ENCODE measurements around the gene PTPMT1.
"Not testable (repeated sequence)": the region's sequence is repeated elsewhere in the genome, so short reads cannot be mapped to it uniquely, and the experiment has no call there.

PTPMT1 gene

DNA sequence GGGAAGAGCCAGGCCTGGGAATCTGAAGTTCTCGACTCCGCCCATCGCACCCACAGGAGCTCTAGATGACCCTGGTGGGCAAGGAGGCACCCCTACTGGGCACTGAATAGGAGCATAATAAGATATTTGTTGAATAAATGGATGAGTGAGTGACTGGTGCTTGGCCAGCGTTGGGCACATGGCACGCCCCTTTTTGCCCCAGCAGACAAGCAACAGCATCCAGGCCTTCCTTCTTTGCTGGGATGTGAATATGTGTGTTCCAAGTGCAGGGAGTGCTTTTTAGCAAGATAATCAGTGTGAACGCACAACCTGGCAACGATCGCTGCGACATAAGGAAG lies 12.0 kb upstream of the PTPMT1 start:
- TF ChIP-seq, protein P1, sequence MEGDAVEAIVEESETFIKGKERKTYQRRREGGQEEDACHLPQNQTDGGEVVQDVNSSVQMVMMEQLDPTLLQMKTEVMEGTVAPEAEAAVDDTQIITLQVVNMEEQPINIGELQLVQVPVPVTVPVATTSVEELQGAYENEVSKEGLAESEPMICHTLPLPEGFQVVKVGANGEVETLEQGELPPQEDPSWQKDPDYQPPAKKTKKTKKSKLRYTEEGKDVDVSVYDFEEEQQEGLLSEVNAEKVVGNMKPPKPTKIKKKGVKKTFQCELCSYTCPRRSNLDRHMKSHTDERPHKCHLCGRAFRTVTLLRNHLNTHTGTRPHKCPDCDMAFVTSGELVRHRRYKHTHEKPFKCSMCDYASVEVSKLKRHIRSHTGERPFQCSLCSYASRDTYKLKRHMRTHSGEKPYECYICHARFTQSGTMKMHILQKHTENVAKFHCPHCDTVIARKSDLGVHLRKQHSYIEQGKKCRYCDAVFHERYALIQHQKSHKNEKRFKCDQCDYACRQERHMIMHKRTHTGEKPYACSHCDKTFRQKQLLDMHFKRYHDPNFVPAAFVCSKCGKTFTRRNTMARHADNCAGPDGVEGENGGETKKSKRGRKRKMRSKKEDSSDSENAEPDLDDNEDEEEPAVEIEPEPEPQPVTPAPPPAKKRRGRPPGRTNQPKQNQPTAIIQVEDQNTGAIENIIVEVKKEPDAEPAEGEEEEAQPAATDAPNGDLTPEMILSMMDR (IDR thresholded peaks at IDR 0.05; ENCODE audit: low read depth, low read length, poor library complexity, severe bottlenecking): peak; percentile 13
- TF ChIP-seq EZH2phosphoT487 (IDR thresholded peaks at IDR 0.05; ENCODE audit: borderline replicate concordance, low read length): no peak
- Histone ChIP-seq H3K79me2 (ENCODE audit: control insufficient read depth, low read length) (peaks cover 51% of the 10 kb centered on the region), H3K36me3 (ENCODE audit: control insufficient read depth, low read length) (peaks cover 39% of the 10 kb centered on the region), H3K4me3 (ENCODE audit: low read length) (peak overlapping the region; percentile 94), H3K4me1 (ENCODE audit: control insufficient read depth, low read length) (peaks cover 26% of the 10 kb centered on the region), H4K20me1 (ENCODE audit: control insufficient read depth, insufficient read depth, low read depth, low read length) (peaks cover 20% of the 10 kb centered on the region), H3F3A (ENCODE audit: control insufficient read depth, insufficient read depth) (peaks cover 11% of the 10 kb centered on the region; the same call in 1 of the 2 replicates), H3K27ac (ENCODE audit: low read depth, low read length) (no peak overlapping the region), H3K9me2 (replicated peaks; ENCODE audit: control insufficient read depth, low read length) (no peaks in the 10 kb centered on the region), H3K4me2 (ENCODE audit: low read length) (peak overlapping the region; percentile 100), H3K27me3 (ENCODE audit: control insufficient read depth, low read length) (no peaks in the 10 kb centered on the region), H3K9me3 (ENCODE audit: control insufficient read depth, insufficient read depth, low read length) (no peaks in the 10 kb centered on the region)

DNA sequence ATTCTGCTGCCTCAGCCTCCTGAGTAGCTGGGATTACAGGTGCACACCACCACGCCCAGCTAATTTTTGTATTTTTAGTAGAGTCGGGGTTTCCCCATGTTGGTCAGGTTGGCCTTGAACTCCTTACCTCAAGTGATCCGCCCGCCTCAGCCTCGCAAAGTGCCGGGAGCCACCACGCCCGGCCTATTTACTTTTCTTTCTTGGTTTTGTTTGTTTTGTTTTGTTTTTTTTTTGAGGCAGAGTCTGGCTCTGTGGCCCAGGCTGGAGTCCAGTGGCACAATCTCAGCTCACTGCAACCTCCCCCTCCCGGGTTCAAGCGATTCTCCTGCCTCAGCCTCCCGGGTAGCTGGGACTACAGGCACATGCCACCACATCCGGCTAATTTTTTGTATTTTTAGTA lies 8.4 kb upstream of the PTPMT1 start:
- H3K27me3 ChIP-seq (ENCODE audit: control insufficient read depth, low read length); H4K20me1 ChIP-seq (ENCODE audit: control insufficient read depth, insufficient read depth, low read depth, low read length); H3K4me3 ChIP-seq (ENCODE audit: low read length); H3F3A ChIP-seq (ENCODE audit: control insufficient read depth, insufficient read depth); H3K36me3 ChIP-seq (ENCODE audit: control insufficient read depth, low read length); H3K9me2 ChIP-seq (replicated peaks; ENCODE audit: control insufficient read depth, low read length); H3K4me2 ChIP-seq (ENCODE audit: low read length); H3K27ac ChIP-seq (ENCODE audit: low read depth, low read length); H3K9me3 ChIP-seq (ENCODE audit: control insufficient read depth, insufficient read depth, low read length): not testable (repeated sequence)
- Histone ChIP-seq H3K4me1 (ENCODE audit: control insufficient read depth, low read length) (peaks cover 14% of the 10 kb centered on the region), H3K79me2 (ENCODE audit: control insufficient read depth, low read length) (peaks cover 14% of the 10 kb centered on the region)

DNA sequence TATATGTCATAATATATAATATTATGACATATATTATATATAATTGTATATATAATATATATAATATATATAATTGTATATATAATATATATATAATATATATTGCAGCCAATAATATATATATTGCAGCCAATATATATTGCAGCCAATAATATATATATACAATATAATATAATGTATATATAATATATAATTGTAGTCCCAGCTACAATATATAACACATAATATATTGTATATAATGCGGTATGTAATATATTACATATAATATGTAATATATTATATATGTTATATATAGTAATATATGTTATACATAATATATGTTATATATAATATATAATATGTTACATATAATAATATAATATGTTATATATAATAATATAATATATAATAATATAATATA lies 6.7 kb upstream of the PTPMT1 start:
- Histone ChIP-seq H3K36me3 (ENCODE audit: control insufficient read depth, low read length) (no peaks in the 10 kb centered on the region), H3K4me2 (ENCODE audit: low read length) (no peak overlapping the region), H3K9me2 (replicated peaks; ENCODE audit: control insufficient read depth, low read length) (no peaks in the 10 kb centered on the region), H3K4me3 (ENCODE audit: low read length) (no peak overlapping the region), H3F3A (ENCODE audit: control insufficient read depth, insufficient read depth) (peaks cover 9% of the 10 kb centered on the region; the same call in 1 of the 2 replicates), H3K4me1 (ENCODE audit: control insufficient read depth, low read length) (peaks cover 9% of the 10 kb centered on the region), H3K27me3 (ENCODE audit: control insufficient read depth, low read length) (no peaks in the 10 kb centered on the region), H3K27ac (ENCODE audit: low read depth, low read length) (no peak overlapping the region), H4K20me1 (ENCODE audit: control insufficient read depth, insufficient read depth, low read depth, low read length) (no peaks in the 10 kb centered on the region), H3K79me2 (ENCODE audit: control insufficient read depth, low read length) (no peaks in the 10 kb centered on the region), H3K9me3 (ENCODE audit: control insufficient read depth, insufficient read depth, low read length) (no peaks in the 10 kb centered on the region)
- TF ChIP-seq EZH2phosphoT487 (IDR thresholded peaks at IDR 0.05; ENCODE audit: borderline replicate concordance, low read length): no peak
- TF ChIP-seq, protein P1 (IDR thresholded peaks at IDR 0.05; ENCODE audit: low read depth, low read length, poor library complexity, severe bottlenecking): no peak

DNA sequence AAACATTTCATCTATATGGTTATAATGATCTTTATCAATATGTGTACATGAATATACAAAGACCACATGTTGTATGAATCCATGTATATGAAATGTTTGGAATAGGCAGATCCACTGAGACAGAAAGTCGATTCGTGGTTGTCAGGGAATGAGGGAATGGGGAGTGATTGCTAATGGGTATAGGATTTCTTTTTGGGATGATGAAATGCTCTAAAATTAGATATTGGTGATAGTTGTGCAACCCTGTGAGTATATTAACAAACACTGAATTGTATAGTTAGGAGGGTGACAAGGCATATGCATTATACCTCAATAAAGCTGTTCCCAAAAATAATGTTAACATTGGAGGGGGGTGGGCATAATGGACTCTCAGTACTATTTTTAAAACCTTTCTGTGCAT lies 5.0 kb upstream of the PTPMT1 start:
- Histone ChIP-seq H3K9me3 (ENCODE audit: control insufficient read depth, insufficient read depth, low read length) (no peaks in the 10 kb centered on the region), H4K20me1 (ENCODE audit: control insufficient read depth, insufficient read depth, low read depth, low read length) (no peaks in the 10 kb centered on the region), H3K4me3 (ENCODE audit: low read length) (no peak overlapping the region), H3K4me1 (ENCODE audit: control insufficient read depth, low read length) (peaks cover 14% of the 10 kb centered on the region), H3K36me3 (ENCODE audit: control insufficient read depth, low read length) (no peaks in the 10 kb centered on the region), H3F3A (ENCODE audit: control insufficient read depth, insufficient read depth) (0 out of 2 replicates have a peak, but pooled peaks cover 4% of the 10 kb centered on the region), H3K79me2 (ENCODE audit: control insufficient read depth, low read length) (peaks cover 12% of the 10 kb centered on the region), H3K27ac (ENCODE audit: low read depth, low read length) (no peak overlapping the region), H3K9me2 (replicated peaks; ENCODE audit: control insufficient read depth, low read length) (no peaks in the 10 kb centered on the region), H3K4me2 (ENCODE audit: low read length) (no peak overlapping the region), H3K27me3 (ENCODE audit: control insufficient read depth, low read length) (no peaks in the 10 kb centered on the region)
- TF ChIP-seq, protein P1 (IDR thresholded peaks at IDR 0.05; ENCODE audit: low read depth, low read length, poor library complexity, severe bottlenecking): no peak
- TF ChIP-seq EZH2phosphoT487 (IDR thresholded peaks at IDR 0.05; ENCODE audit: borderline replicate concordance, low read length): no peak

DNA sequence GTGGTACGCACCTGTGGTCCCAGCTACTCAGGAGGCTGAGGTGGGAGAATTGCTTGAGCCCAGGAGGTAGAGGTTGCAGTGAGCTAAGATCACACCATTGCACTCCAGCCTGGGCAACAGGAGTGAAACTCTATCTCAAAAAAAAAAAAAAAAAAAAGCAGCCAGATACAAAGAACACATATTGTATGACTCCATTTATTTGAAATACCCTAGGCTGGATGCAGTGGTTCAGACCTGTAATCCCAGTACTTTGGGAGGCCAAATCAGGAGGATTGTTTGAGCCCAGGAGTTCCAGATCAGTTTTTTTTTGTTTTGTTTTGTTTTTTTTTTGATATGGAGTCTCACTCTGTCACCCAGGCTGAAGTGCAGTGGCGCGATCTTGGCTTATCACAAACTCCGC lies 3.0 kb upstream of the PTPMT1 start:
- H3K4me2 ChIP-seq (ENCODE audit: low read length); H3K27ac ChIP-seq (ENCODE audit: low read depth, low read length); H3K9me3 ChIP-seq (ENCODE audit: control insufficient read depth, insufficient read depth, low read length); H3K9me2 ChIP-seq (replicated peaks; ENCODE audit: control insufficient read depth, low read length); H3K36me3 ChIP-seq (ENCODE audit: control insufficient read depth, low read length); H4K20me1 ChIP-seq (ENCODE audit: control insufficient read depth, insufficient read depth, low read depth, low read length); H3K4me3 ChIP-seq (ENCODE audit: low read length); H3F3A ChIP-seq (ENCODE audit: control insufficient read depth, insufficient read depth); H3K27me3 ChIP-seq (ENCODE audit: control insufficient read depth, low read length): not testable (repeated sequence)
- peaks cover 32% of the 10 kb centered on the region for H3K79me2 ChIP-seq (ENCODE audit: control insufficient read depth, low read length)
- peaks cover 26% of the 10 kb centered on the region for H3K4me1 ChIP-seq (ENCODE audit: control insufficient read depth, low read length)

DNA sequence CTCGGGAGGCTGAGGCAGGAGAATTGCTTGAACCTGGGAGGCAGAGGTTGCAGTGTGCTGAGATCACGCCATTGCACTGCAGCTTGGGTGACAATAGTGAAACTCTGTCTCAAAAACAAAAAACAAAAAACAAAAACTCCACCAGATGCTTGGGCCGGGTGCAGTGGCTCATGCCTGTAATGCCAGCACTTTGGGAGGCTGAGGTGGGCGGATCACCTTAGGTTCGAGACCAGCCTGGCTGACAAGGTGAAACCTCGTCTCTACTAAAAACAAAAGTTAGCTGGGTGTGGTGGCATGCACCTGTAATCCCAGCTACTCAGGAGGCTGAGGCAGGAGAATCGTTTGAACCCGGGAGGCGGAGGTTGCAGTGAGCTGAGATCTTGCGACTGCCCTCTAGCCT lies 1.0 kb upstream of the PTPMT1 start:
- Histone ChIP-seq H3K79me2 (ENCODE audit: control insufficient read depth, low read length) (peaks cover 50% of the 10 kb centered on the region), H3K36me3 (ENCODE audit: control insufficient read depth, low read length) (peaks cover 13% of the 10 kb centered on the region), H3K4me3 (ENCODE audit: low read length) (peak overlapping the region; percentile 99), H3K4me1 (ENCODE audit: control insufficient read depth, low read length) (peaks cover 26% of the 10 kb centered on the region), H3K4me2 (ENCODE audit: low read length) (peak overlapping the region; percentile 90)
- H3K27ac ChIP-seq (ENCODE audit: low read depth, low read length); H4K20me1 ChIP-seq (ENCODE audit: control insufficient read depth, insufficient read depth, low read depth, low read length); H3F3A ChIP-seq (ENCODE audit: control insufficient read depth, insufficient read depth); H3K9me2 ChIP-seq (replicated peaks; ENCODE audit: control insufficient read depth, low read length); H3K27me3 ChIP-seq (ENCODE audit: control insufficient read depth, low read length); H3K9me3 ChIP-seq (ENCODE audit: control insufficient read depth, insufficient read depth, low read length): not testable (repeated sequence)

Data from DOHH2 (cell line).